Panc1 (cell line): Measurements from ENCODE around the gene BIRC7.

Source experiments
- REST ChIP-seq, 2 experiments: IDR thresholded peaks; 2 replicates each; pipeline ENCODE4 v1.6.1; 2011 to 2012; ENCODE audit warnings: low read depth in 2 of 2, control low read depth in 1 of 2, low read length in 1 of 2, mild to moderate bottlenecking in 1 of 2, moderate library complexity in 1 of 2; ENCODE audit not compliant: insufficient read depth in 1 of 2
- SIN3A ChIP-seq: IDR thresholded peaks from 2 replicates; pipeline ENCODE4 v1.6.1; 2012; ENCODE audit warnings: low read depth, mild to moderate bottlenecking, low read length, moderate library complexity, borderline replicate concordance; ENCODE audit not compliant: insufficient read depth
- TCF7L2 ChIP-seq: IDR thresholded peaks from 2 replicates; pipeline ENCODE4 v1.6.1; 2011; ENCODE audit warnings: mild to moderate bottlenecking, low read depth, low read length, inconsistent platforms
- TF ChIP-seq, protein P1 (sequence below): fragments of 450-650 bp; IDR thresholded peaks from 2 replicates; pipeline ENCODE4 v1.5.1; 2017; ENCODE audit warnings: mild to moderate bottlenecking

- TF ChIP-seq, protein P1, sequence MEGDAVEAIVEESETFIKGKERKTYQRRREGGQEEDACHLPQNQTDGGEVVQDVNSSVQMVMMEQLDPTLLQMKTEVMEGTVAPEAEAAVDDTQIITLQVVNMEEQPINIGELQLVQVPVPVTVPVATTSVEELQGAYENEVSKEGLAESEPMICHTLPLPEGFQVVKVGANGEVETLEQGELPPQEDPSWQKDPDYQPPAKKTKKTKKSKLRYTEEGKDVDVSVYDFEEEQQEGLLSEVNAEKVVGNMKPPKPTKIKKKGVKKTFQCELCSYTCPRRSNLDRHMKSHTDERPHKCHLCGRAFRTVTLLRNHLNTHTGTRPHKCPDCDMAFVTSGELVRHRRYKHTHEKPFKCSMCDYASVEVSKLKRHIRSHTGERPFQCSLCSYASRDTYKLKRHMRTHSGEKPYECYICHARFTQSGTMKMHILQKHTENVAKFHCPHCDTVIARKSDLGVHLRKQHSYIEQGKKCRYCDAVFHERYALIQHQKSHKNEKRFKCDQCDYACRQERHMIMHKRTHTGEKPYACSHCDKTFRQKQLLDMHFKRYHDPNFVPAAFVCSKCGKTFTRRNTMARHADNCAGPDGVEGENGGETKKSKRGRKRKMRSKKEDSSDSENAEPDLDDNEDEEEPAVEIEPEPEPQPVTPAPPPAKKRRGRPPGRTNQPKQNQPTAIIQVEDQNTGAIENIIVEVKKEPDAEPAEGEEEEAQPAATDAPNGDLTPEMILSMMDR, result no peak
- TF ChIP-seq SIN3A (no peak), REST (IDR thresholded peaks at IDR 0.05; ENCODE audit: insufficient read depth in 1 of 2, low read depth in 2 of 2, low read length in 1 of 2) (no peak), TCF7L2 (no peak)
Observed at GRCh38 chr20:63261795-63262528, 26.3 kb downstream of the BIRC7 start.
